Stimulated activated CD4-positive, alpha-beta T cell treated with anti-CD3 and anti-CD28 coated beads, Interleukin-1b, Interleukin-23, amount 100 ng/mL, for 1 hour (primary cell): Measurements from ENCODE around the gene PJVK.

ENCODE experiments used
- DNase-seq, 2 donors: peaks; one replicate each; pipeline ENCODE4 v3.0.0-alpha.2; 2020; ENCODE audit warnings: low read depth in 2 of 2

The PJVK gene

GRCh38 chr2:178480227-178481181 lies 29.3 kb downstream of the PJVK start, which contains the start of gene PLEKHA3:
PLEKHA3 (plus strand) TSS chr2:178480457; CDS start chr2:178480870, 413 bp downstream.
- DNase-seq = peak; percentile 34 to 41

DNA sequence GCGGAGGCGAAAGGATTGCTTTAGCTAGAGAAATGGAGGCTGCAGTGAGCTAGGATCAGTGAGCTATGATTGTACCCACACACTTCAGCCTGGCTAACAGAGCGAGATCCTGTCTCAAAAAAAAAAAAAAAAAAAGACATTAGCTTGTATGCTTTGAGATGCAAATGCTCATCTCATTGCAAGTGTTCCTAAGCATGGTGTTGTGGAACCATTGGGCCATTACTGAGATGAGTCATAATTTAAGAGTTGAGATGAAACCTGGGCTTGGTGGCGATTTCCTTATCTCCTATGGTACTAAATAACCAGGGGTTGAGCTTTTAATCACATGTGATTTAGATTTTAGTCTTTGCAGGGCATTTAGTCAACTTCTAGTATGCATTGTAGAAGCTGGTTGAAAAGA lies 31.3 kb downstream of the PJVK start:
- DNase-seq = no peak

DNA sequence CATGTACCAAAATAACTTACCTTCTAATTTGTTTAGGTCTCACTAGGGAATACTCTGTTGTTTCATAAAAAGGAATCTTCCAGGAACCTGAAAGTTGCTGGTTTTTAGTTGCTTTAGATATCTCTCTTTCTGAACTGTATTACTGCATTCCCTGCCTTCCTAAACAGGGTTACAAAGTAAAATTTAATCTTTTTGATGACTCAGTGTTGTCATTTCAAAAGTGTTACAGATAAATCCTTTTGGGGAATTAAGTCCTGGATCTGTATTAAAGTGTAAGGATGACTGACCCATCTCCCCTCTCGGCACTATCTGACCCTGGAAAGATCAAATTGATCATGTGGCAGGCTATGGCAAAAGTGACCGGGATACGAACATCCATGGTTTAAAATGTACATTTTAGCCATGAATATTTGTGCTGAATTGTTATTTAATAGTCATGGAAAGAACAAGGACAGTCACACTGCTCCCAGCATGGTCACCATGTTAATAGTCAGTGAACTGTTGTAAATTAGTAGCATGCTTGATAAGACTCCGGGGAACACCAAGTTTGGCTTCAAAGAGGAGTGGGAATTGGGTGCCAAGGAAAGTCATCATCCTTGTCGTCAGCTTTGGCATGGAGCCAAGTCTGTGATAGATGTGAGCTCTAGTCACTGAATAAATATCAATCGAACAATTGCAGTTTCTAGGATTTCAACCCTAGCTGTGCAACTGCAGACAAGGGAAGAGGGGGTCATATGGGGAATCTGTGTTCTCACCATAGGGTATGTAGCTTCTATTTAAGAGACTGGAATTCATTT lies 33.3 kb downstream of the PJVK start:
- no peak for DNase-seq

GRCh38 chr2:178485356-178485755 lies 34.2 kb downstream of the PJVK start:
- DNase-seq = no peak

GRCh38 chr2:178491612-178492011 lies 40.4 kb downstream of the PJVK start:
- DNase-seq = no peak

GRCh38 chr2:178496049-178496448 lies 44.9 kb downstream of the PJVK start:
- DNase-seq = no peak

GRCh38 chr2:178498137-178498536 lies 47.0 kb downstream of the PJVK start:
- no peak for DNase-seq

GRCh38 chr2:178499640-178500039 lies 48.5 kb downstream of the PJVK start:
- no peak for DNase-seq

GRCh38 chr2:178502751-178503150 lies 51.6 kb downstream of the PJVK start:
- no peak for DNase-seq

DNA sequence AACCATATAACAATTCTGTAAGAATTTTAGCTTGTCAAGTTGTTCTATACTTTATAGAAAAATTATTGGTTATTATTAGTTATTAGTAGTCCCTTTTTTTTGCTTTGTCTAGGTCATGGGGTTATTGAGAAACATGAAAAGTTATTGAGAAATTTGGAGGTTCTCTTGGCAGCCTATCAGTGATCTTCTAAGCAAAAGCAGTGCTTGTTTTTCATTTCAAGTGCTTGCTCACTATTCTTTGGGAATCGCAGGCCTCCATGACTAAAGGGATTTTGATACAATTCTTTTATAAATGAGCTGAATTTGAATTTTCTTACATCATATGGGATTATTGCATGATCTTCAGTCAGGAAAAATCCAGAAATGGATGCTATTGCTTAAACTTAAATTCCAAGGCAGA lies 54.9 kb downstream of the PJVK start:
- no peak for DNase-seq

- DNase-seq = no peak
These were observed 55.3 kb downstream of the PJVK start for GRCh38 chr2:178506524-178506923.

GRCh38 chr2:178506949-178507348 lies 55.8 kb downstream of the PJVK start:
- DNase-seq = no peak

DNA sequence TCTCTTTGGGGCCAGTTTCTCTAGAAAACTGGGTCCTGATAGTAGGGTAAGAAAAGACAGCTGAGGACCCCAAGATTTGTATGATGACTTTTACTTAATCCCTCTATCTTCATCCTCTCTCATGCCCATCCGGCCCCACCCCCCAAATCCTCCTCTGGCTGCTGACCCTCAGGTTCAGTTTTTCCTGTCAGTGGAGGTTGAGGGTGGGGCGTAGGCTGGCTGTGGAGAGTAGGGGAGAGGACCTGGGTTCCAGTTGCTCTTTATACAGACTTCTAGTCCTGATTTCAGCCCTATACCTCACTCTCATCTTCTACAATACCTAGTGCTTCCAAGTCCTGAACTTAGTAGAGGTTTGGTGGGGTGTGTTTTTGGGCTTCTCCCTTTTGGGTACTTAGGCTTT lies 57.5 kb downstream of the PJVK start:
- DNase-seq = no peak

DNA sequence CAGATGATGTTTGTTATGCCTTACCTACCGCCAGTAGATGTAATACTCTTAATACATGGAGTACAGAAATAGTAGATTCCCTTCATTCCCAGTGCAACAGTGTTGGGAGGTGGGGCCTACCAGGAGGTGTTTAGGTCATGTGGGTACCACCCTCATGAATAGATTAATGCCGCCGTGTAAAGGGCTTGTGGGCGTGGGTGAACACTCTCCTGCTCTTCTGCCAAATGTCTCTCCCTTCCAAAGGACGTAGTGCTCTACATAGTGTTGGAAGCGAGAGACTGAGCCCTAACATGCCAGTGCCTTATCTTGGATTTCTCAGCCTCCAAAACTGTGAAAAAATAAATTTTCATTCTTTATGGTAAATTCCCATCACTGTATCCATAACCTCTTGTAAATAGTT lies 59.2 kb downstream of the PJVK start:
- DNase-seq = no peak
